GM21447 (cell line): ENCODE results near the gene BZW2.

Experiments used
- ATAC-seq: cut with Tn5 transposase; IDR thresholded peaks from one replicate; pipeline ENCODE4 v1.9.1; 2021; ENCODE audit not compliant: unreplicated experiment

The BZW2 gene

GRCh38 chr7:16744518-16745250 is 98.7 kb downstream of the BZW2 start:
- ATAC-seq: no peak

- no peak for ATAC-seq
Measured at GRCh38 chr7:16745645-16746044, 99.7 kb downstream of the BZW2 start.

- no peak for ATAC-seq
Measured at GRCh38 chr7:16747102-16747501, 101.1 kb downstream of the BZW2 start.

- no peak for ATAC-seq
Measured at GRCh38 chr7:16753102-16753931, 107.3 kb downstream of the BZW2 start, which contains the start of gene TSPAN13. Gene TSPAN13 (plus strand): TSS chr7:16753755. CDS start chr7:16753968, 213 bp downstream.

GRCh38 chr7:16753932-16754855 is 108.2 kb downstream of the BZW2 start:
- ATAC-seq: no peak

GRCh38 chr7:16754856-16755317 is 108.9 kb downstream of the BZW2 start:
- no peak for ATAC-seq

GRCh38 chr7:16755397-16755796 is 109.4 kb downstream of the BZW2 start:
- ATAC-seq: no peak
